ENCODE measurements around the gene ZCCHC2.

- no peak for TF ChIP-seq FOXA1 (IDR thresholded peaks at IDR 0.05)
- TF ChIP-seq TARDBP (IDR thresholded peaks at IDR 0.05): no peak
- TF ChIP-seq NFRKB (IDR thresholded peaks at IDR 0.05): no peak
- no peak for TF ChIP-seq SP1 (IDR thresholded peaks at IDR 0.05)
- no peak for TF ChIP-seq L3MBTL2 (conservative IDR thresholded peaks at IDR 0.05)
- no peak for TF ChIP-seq BHLHE40 (IDR thresholded peaks at IDR 0.05; ENCODE audit: borderline replicate concordance)
- TF ChIP-seq FOXM1 (IDR thresholded peaks at IDR 0.05; ENCODE audit: borderline replicate concordance): no peak
- TF ChIP-seq HDGF (IDR thresholded peaks at IDR 0.05; ENCODE audit: borderline replicate concordance): no peak
These were observed 88.8 kb downstream of the ZCCHC2 start for GRCh38 chr18:62611453-62612288.
